IPS-18c (cell line): Measurements from ENCODE around the gene ETS1.

Experiments
- H3K4me3 ChIP-seq: 2 replicates; pipeline ENCODE4 v1.7.0; 2013; ENCODE audit warnings: low read depth, mild to moderate bottlenecking, low read length, moderate library complexity; ENCODE audit not compliant: insufficient read depth
- H3K9me3 ChIP-seq: one replicate; pipeline ENCODE4 v1.6.1; 2013; ENCODE audit warnings: mild to moderate bottlenecking, low read length, moderate library complexity; ENCODE audit not compliant: control insufficient read depth, insufficient read depth

The ETS1 gene

GRCh38 chr11:128603752-128604414 lies 16.5 kb upstream of the ETS1 start:
- H3K4me3 ChIP-seq, result no peak overlapping the region
- H3K9me3 ChIP-seq, result no peaks in the 10 kb centered on the region

DNA sequence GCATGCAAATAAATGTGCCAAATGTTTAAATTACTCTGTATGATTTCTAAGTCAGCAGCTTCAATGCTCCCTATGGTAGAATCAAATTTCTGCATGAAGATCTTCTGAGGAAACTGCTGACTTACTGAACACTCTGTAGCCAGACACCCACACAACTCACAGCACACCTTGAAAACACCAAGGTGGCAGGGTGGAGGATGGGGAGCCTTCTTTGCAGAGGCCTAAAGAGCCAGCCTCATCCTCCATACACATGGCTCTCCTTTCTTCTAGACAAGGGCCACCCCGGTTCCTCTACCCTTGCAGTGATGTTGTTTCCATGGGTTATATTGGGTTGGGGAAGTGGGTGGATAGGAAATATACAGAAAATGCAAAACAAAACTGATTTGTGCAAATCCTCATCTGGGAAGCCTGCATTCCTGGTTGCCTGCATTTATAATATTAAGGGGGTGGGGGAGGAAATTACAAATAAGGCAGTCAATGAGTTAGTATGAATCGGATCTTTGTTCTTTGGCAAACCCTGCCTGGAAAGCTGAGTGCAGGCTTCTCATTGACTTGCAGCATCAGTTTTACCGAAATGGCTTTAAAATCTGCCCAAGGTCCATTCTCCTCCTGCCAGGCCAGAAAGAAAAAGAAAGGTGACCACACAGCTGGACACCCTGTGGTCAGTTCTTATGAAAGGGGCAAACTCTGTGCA lies 15.8 kb upstream of the ETS1 start:
- H3K9me3 ChIP-seq, result no peaks in the 10 kb centered on the region
- no peak overlapping the region for H3K4me3 ChIP-seq

DNA sequence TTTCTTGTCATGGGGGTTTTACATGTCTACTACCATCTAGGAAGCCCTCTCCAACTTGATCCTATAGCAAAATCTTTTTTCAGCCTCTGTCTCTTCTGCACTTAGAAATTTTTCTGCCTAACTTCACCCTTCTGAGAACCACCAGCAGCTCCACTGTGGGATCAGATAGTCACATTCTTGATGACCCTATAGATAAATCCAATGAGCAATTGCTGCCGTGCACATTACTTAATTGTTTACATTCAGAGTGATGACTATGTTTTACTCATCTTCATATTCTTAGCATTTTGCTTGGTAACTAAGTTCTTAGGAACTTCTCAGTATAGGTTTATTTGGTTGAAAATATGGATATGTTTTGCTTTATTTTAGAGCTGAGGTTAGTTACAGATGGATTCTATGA lies 12.4 kb upstream of the ETS1 start:
- Histone ChIP-seq H3K4me3 (no peak overlapping the region), H3K9me3 (no peaks in the 10 kb centered on the region)

- H3K4me3 ChIP-seq, result no peak overlapping the region
- no peaks in the 10 kb centered on the region for H3K9me3 ChIP-seq
Observed at GRCh38 chr11:128598506-128599150, 11.3 kb upstream of the ETS1 start.

DNA sequence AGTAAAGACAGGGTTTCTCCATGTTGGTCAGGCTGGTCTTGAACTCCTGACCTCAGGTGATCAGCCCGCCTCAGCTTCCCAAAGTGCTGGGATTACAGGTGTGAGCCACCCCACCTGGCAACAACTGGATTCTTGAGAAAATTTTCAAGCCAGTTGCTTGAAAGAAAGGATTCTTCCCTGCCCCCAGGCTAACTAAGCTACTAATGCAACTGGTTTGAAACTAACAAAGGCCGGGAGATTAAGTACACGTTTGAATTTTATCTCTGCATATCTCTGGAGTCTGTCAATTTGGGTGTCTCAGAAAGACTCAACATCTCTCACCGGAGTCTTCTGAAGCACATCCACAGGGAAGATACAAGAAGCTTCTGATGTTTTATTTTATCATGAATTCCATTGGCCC lies 10.7 kb upstream of the ETS1 start:
- Histone ChIP-seq H3K4me3 (no peak overlapping the region), H3K9me3 (no peaks in the 10 kb centered on the region)

DNA sequence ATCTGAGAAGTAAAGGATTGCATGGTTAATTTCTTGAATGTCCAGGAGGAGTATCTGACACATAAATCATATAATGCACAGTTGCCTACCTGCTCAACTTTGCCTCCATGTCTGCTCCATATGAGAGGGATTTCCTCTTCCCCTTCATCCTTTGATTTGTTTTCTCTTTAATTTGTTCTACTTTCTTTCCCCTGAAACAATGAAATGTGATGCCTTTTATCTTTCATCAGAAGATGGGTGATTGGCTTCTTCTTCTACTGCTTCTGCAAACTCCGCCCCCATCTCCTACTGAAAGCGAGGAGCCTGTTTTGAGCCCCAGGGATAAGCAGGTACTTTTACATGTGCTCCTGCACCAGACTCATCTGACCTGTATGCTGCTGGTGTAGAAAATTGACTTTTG lies 9.9 kb upstream of the ETS1 start:
- H3K9me3 ChIP-seq, result no peaks in the 10 kb centered on the region
- H3K4me3 ChIP-seq, result no peak overlapping the region

GRCh38 chr11:128596250-128596649 lies 8.9 kb upstream of the ETS1 start:
- no peak overlapping the region for H3K4me3 ChIP-seq

DNA sequence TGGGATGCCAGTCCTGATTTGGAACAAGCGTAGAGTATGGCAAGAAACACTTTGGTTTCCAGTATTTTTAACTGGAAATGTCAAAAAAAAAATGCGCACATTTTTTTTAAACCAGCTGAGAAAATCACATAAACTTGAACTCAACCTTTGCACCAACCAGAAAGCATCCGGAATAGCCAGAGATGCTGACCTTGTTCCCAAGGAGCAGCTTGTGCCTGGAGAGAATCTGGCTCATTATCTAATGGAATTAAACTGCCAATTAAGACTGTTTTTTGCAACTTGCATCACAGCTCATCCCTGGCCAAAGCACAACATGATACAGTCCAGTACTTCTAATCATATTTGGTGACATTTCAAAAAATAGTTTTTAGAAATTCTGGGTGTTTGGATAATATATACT lies 8.4 kb upstream of the ETS1 start:
- Histone ChIP-seq H3K4me3 (no peak overlapping the region), H3K9me3 (no peaks in the 10 kb centered on the region)

More at GRCh38 chr11:128596250-128596649, 8.9 kb upstream of the ETS1 start:
- H3K9me3 ChIP-seq, result no peaks in the 10 kb centered on the region

DNA sequence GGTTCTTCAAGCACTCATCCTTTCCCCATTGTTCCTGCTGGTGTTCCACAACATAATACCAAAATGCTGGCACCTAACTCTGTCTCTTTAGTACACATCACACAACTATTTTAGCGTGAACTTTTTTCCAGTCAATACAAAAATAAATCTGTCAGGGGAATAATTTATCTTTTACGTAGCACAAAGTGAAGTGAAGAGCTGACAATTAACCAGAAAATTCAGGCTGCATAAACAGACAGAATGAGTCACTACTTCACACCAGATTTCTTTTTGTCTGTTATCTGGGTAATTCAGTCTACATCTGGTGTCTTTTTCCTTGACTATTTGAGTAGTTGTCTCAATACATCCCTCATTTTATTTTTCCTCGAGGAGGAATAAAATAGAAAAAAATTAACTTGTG lies 7.9 kb upstream of the ETS1 start:
- Histone ChIP-seq H3K4me3 (no peak overlapping the region), H3K9me3 (no peaks in the 10 kb centered on the region)

DNA sequence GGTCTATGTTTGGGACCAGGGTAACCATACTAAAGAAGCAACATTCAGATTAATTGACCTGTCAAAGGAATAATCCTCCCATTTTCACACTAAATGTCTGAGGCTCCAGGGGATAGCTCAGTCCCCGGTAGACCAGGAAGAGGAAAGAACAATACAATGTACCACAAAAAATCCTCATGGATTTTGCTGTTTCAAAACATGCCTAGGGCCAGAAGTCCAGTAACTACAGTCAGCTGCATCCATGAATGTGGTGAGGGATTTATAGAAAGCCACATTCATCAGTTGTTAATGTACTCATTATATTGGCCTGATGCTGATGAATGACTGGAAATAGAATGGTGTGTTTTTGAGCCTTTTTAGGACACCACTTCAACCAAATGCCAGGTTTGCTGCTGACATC lies 6.9 kb upstream of the ETS1 start:
- no peaks in the 10 kb centered on the region for H3K9me3 ChIP-seq

DNA sequence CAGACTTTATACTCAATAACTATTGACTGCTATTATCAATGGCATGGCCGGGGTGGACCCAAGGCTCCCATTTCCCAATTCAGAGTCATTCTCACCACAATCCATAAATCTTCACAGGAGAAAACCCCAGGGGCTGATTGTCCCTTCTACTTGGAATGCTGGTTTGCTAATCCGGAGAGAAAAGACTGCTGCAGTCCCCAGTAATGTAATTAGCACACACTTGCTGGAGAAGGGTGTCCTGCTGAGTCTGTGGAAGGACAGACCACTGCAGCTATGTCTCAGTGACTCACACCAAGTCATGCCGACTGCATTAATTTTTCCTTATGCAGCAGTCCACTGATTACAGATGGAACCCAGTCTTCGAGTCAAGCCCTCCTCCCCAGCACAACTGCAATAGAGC lies 5.9 kb upstream of the ETS1 start:
- no peak overlapping the region for H3K4me3 ChIP-seq
- H3K9me3 ChIP-seq, result no peaks in the 10 kb centered on the region

More for the DNA sequence above, 6.9 kb upstream of the ETS1 start:
- H3K4me3 ChIP-seq, result no peak overlapping the region

DNA sequence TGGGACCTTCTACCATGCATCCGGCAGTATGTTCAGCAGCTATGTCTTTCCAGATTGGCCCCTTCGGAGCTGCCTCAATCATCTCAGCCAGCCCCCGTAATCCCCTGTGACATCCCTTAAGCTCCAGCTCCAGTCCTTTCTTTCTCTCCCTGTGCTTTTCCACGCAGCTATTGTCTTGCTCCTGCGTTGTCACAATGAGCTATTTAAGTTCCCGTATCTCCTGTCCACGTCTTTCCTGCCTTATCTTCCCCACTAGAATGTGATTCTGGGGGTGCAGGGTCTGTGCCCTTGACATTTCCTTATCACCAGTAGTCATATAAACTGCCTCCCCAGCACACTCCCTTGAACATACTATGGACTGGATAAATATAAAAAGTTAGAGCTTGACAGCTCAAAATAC lies 5.1 kb upstream of the ETS1 start:
- Histone ChIP-seq H3K9me3 (no peaks in the 10 kb centered on the region), H3K4me3 (no peak overlapping the region)

DNA sequence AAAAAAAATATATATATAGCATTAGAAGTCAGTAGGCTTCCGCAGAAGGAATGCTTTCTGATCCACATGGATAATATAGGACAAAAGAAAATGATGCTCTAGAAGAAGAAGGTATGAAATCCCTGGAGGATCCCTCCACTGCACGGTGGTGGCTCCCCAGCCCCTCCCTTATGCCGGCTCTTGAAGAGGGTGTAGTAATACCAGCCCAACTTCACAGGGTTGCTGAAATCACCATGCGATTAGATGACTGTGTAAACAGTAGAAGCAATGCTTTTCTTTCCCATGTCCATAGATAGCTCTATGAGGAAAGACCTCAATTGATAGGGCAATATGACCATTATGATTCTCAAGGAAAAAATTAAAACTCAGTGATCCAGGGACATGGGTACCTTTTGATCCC lies 3.2 kb upstream of the ETS1 start:
- no peak overlapping the region for H3K4me3 ChIP-seq
- no peaks in the 10 kb centered on the region for H3K9me3 ChIP-seq

DNA sequence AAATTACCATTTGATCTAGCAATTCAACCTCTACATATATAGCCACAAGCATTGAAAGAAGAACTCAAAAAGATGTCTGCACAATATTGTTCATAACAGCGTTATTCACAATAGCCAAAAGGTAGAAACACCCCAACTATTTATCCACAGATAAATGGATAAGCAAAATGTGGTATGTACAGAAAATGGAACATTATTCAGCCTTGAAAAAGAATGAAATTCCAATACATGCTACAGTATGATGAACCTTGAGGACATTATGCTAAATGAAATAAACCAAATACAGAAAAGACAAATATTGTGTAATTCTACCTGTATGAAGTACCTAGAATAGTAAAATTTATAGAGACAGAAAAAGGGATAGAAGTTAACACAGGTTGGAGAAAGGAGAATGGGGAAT lies 2.6 kb upstream of the ETS1 start:
- Histone ChIP-seq H3K9me3 (no peaks in the 10 kb centered on the region), H3K4me3 (no peak overlapping the region)

GRCh38 chr11:128588093-128588492 lies 735 bp upstream of the ETS1 start:
- no peak overlapping the region for H3K4me3 ChIP-seq
- no peaks in the 10 kb centered on the region for H3K9me3 ChIP-seq

DNA sequence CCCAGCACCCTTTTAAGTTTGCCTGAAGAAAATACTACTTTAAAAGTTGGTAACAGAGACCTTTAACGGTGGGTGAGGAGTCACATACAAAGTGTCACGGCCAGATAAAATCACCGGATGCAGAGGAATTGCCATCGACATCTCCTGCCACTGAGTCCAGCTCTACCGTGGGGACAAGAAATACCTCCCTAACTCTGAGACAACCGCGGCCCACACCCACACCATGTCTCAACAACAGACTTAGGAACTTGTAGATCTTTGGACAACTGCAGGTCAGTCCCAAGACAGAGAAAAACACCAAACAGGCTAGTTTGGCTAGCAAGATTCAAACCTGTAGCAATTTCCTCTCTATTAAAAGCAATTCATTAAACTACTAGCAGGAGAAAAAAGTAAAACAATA lies 669 bp downstream of the ETS1 start:
- Histone ChIP-seq H3K9me3 (no peaks in the 10 kb centered on the region), H3K4me3 (peak overlapping the region; percentile 32)

GRCh38 chr11:128585498-128586238 lies 1.7 kb downstream of the ETS1 start:
- Histone ChIP-seq H3K4me3 (peak overlapping the region; percentile 32), H3K9me3 (no peaks in the 10 kb centered on the region)

GRCh38 chr11:128584253-128584652 lies 3.1 kb downstream of the ETS1 start:
- Histone ChIP-seq H3K4me3 (no peak overlapping the region), H3K9me3 (no peaks in the 10 kb centered on the region)
